ENCODE measurements around the gene SCCPDH. TPM values are rescaled to one million over a fixed set of nuclear protein-coding genes. Genes with fewer than 3 reads are reported as not detected.

The SCCPDH gene
- total RNA-seq: 10 to 100 TPM; 46.2 to 80.7 (median 53.5) TPM

GRCh38 chr1:246724016-246724730, at the start of gene SCCPDH:
SCCPDH (plus strand) TSS chr1:246724409; CDS start chr1:246724423, 14 bp downstream.
- no peak for TF ChIP-seq CTCF (IDR thresholded peaks at IDR 0.05; ENCODE audit: low read depth)

- TF ChIP-seq CTCF (IDR thresholded peaks at IDR 0.05; ENCODE audit: low read depth): no peak
These were observed 46.4 kb upstream of the SCCPDH start for GRCh38 chr1:246677842-246678241.

- no peak for TF ChIP-seq CTCF (IDR thresholded peaks at IDR 0.05; ENCODE audit: low read depth)
These were observed 45.1 kb upstream of the SCCPDH start for GRCh38 chr1:246678816-246679793.

- no peak for TF ChIP-seq CTCF (IDR thresholded peaks at IDR 0.05; ENCODE audit: low read depth)
These were observed 44.4 kb upstream of the SCCPDH start for GRCh38 chr1:246679794-246680177.

- TF ChIP-seq CTCF (IDR thresholded peaks at IDR 0.05; ENCODE audit: low read depth): no peak
These were observed 44.0 kb upstream of the SCCPDH start for GRCh38 chr1:246680190-246680589.

GRCh38 chr1:246680696-246681130, 43.5 kb upstream of the SCCPDH start:
- TF ChIP-seq CTCF (IDR thresholded peaks at IDR 0.05; ENCODE audit: low read depth): no peak

Measured in subcutaneous adipose tissue (tissue), 4 donors.